ENCODE data around the gene MXRA8. TPM values are rescaled to one million over a fixed set of nuclear protein-coding genes. Genes with fewer than 3 reads are reported as not detected.
A peak's percentile ranks its signal among the peaks of the same experiment; 100 is the strongest.

MXRA8 gene
- total and polyA plus RNA-seq, 9 of the 15 experiments (the other 6 are each of a cell fraction or from before 2014, with no cell fraction given), result 0.66 to 11.3 (median 6.3) TPM

- TF ChIP-seq CUX1 (CRISPR knock-in tag; IDR thresholded peaks at IDR 0.05), result no peak
- TF ChIP-seq CCAR2 (IDR thresholded peaks at IDR 0.05; ENCODE audit: low read depth, low read length), result no peak
- TF ChIP-seq ZNF561 (CRISPR knock-in tag; conservative IDR thresholded peaks at IDR 0.05), result no peak
- TF ChIP-seq CBFB (CRISPR knock-in tag; IDR thresholded peaks at IDR 0.05), result no peak
- no peak for TF ChIP-seq ZNF316 (IDR thresholded peaks at IDR 0.05)
- TF ChIP-seq HINFP (tag; conservative IDR thresholded peaks at IDR 0.05; ENCODE audit: low read depth), result no peak
- no peak for TF ChIP-seq MEF2A (IDR thresholded peaks at IDR 0.05; ENCODE audit: control insufficient read depth, low read depth, low read length)
- no peak for TF ChIP-seq ZNF830 (CRISPR knock-in tag; IDR thresholded peaks at IDR 0.05)
- no peak for TF ChIP-seq ZNF449 (CRISPR knock-in tag; IDR thresholded peaks at IDR 0.05)
- TF ChIP-seq ZFX (CRISPR knock-in tag; IDR thresholded peaks at IDR 0.05), result peak; percentile 96
- TF ChIP-seq ZNF347 (CRISPR knock-in tag; IDR thresholded peaks at IDR 0.05; ENCODE audit: low read depth), result no peak
- no peak; the same call in 1 of the 2 replicates for TF ChIP-seq ZNF232 (CRISPR knock-in tag; IDR thresholded peaks at IDR 0.05)
- no peak for TF ChIP-seq ZFP1 (CRISPR knock-in tag; IDR thresholded peaks at IDR 0.05)
- TF ChIP-seq GTF2E2 (tag; IDR thresholded peaks at IDR 0.05), result no peak
- TF ChIP-seq NR3C1 (CRISPR knock-in tag; IDR thresholded peaks at IDR 0.05), result no peak
- no peak for TF ChIP-seq E2F3 (CRISPR knock-in tag; IDR thresholded peaks at IDR 0.05)
Measured at GRCh38 chr1:1324524-1325287, 33.6 kb downstream of the MXRA8 start, which contains the start of the genes CPTP and INTS11 (continued).
